Measurements from ENCODE around the gene TEX35.

GRCh38 chr1:178533121-178533946 is 20.4 kb downstream of the TEX35 start:
- no peak for TF ChIP-seq CTCF (IDR thresholded peaks at IDR 0.05)
- TF ChIP-seq POLR2A (IDR thresholded peaks at IDR 0.05), result no peak
- TF ChIP-seq EP300 (IDR thresholded peaks at IDR 0.05), result no peak

Measured in ovary (tissue), 3 donors.